Tibial nerve (tissue), 4 donors: ENCODE data around the gene MAMDC2. TPM values are rescaled to one million over a fixed set of nuclear protein-coding genes. Genes with fewer than 3 reads are reported as not detected.

Source experiments
- DNase-seq, 2 donors: peaks; one replicate each; pipeline ENCODE4 v3.0.0-alpha.2; 2019; ENCODE audit warnings: low spot score in 2 of 2
- H3K27ac ChIP-seq, 4 donors: fragments of 200-600 bp; sonication (generic) in 3 of 4; one replicate each; pipeline ENCODE4 v1.5.1; 2017 to 2019; ENCODE audit warnings: mild to moderate bottlenecking in 1 of 4
- H3K27me3 ChIP-seq, 2 donors: fragments of 200-600 bp; sonication (generic) in 1 of 2; one replicate each; pipeline versions ENCODE4 v1.5.1 to v1.6.0; 2017 to 2019
- H3K36me3 ChIP-seq, 3 donors: fragments of 200-600 bp; sonication (generic); one replicate each; pipeline ENCODE4 v1.5.1; 2018 to 2019
- H3K4me1 ChIP-seq, 4 donors: fragments of 200-600 bp; sonication (generic) in 3 of 4; one replicate each; pipeline ENCODE4 v1.5.1; 2017 to 2019
- H3K4me3 ChIP-seq, 4 donors: fragments of 200-600 bp; sonication (generic) in 3 of 4; one replicate each; pipeline ENCODE4 v1.5.1; 2017 to 2019; ENCODE audit warnings: mild to moderate bottlenecking in 1 of 4, moderate library complexity in 1 of 4
- H3K9me3 ChIP-seq, 4 donors: fragments of 200-600 bp; sonication (generic) in 3 of 4; one replicate each; pipeline ENCODE4 v1.5.1; 2017 to 2019
- EP300 ChIP-seq, 2 donors: sonication (generic); formaldehyde crosslinking; IDR thresholded peaks; one replicate each; pipeline ENCODE4 v1.6.1; 2017; ENCODE audit warnings: antibody characterized with exemption in 2 of 2, mild to moderate bottlenecking in 1 of 2
- POLR2A ChIP-seq, 2 donors: fragments of 450-650 bp; IDR thresholded peaks; one replicate each; pipeline ENCODE4 v1.6.1; 2017; ENCODE audit warnings: antibody characterized with exemption in 2 of 2, mild to moderate bottlenecking in 2 of 2, moderate library complexity in 2 of 2
- WGBS, 2 donors: methylation state at CpG; one replicate each; pipeline ENCODE4 v1.1.5; 2018; 5-methylcytosine and 5-hydroxymethylcytosine counted together
- total RNA-seq, 4 donors: library from RNA; depleted of rRNA; stranded (reverse); fragments of >200 nt; gene quantifications; one replicate each; pipeline ENCODE4 v1.1.0, GENCODE V29; 2016
- TF ChIP-seq, protein P1 (sequence below), 5 experiments: fragments of 200-600 bp in 3 of 5; fragments of 450-650 bp in 2 of 5; sonication (generic) in 3 of 5; IDR thresholded peaks; one replicate each; pipeline ENCODE4 v1.5.1; 2016 to 2019; ENCODE audit warnings: antibody characterized with exemption in 5 of 5, mild to moderate bottlenecking in 3 of 5, moderate library complexity in 2 of 5

MAMDC2 gene
- total RNA-seq, 4 donors from 2014 or later: 24.9 to 75.9 (median 60.8) TPM

DNA sequence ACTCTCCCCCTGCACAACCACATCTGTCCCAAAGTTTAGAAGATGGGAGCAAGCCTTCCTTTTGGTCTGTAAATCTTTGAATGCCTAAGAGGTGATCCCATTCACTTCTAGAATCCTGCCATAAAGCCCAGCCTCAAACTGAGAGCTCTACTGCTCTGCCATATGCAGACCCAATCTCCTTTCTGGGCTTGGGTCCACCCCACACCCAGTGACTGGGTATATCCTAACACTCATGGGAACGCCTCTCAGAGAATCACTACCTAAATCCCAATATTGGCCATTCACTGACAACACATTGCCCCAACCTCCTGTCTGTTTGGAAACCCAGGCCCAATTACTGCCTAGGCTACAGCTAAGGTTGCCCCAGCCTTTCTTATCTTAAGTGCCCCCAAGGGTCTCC, 90.7 kb downstream of the MAMDC2 start:
- Histone ChIP-seq H3K27ac (no peak overlapping the region), H3K4me1 (peaks cover 0 to 6% (median 2%) of the 10 kb centered on the region in 4 donors), H3K4me3 (no peak overlapping the region), H3K36me3 (peaks cover 0 to 25% (median 0%) of the 10 kb centered on the region in 3 donors), H3K9me3 (no peaks in the 10 kb centered on the region), H3K27me3 (no peaks in the 10 kb centered on the region)
- 92 to 100% methylated on average over 1 of the region's 1 CpG for WGBS, 2 donors
- TF ChIP-seq, protein P1, sequence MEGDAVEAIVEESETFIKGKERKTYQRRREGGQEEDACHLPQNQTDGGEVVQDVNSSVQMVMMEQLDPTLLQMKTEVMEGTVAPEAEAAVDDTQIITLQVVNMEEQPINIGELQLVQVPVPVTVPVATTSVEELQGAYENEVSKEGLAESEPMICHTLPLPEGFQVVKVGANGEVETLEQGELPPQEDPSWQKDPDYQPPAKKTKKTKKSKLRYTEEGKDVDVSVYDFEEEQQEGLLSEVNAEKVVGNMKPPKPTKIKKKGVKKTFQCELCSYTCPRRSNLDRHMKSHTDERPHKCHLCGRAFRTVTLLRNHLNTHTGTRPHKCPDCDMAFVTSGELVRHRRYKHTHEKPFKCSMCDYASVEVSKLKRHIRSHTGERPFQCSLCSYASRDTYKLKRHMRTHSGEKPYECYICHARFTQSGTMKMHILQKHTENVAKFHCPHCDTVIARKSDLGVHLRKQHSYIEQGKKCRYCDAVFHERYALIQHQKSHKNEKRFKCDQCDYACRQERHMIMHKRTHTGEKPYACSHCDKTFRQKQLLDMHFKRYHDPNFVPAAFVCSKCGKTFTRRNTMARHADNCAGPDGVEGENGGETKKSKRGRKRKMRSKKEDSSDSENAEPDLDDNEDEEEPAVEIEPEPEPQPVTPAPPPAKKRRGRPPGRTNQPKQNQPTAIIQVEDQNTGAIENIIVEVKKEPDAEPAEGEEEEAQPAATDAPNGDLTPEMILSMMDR (IDR thresholded peaks at IDR 0.05): no peak
- no peak for TF ChIP-seq POLR2A (IDR thresholded peaks at IDR 0.05)
- no peak for TF ChIP-seq EP300 (IDR thresholded peaks at IDR 0.05)
- DNase-seq: no peak

DNA sequence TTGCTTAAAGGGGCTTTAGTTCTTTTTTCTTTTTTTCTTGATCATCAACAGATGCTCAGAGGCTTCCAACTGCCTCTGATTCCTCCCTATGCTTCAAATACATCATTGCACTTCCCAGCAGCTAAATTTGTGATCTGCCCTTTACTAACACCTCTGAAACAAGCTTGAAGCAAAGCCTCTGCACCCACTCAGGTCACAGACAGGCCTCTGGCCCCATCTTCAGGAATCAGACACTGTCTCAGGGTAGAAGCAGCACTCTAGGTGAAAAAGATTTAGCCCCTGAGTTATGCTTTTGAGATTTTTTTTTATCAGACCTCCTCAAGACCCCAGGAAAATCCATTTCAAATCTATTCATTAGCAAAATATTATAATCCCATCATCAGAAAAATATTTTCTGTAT, 91.5 kb downstream of the MAMDC2 start:
- Histone ChIP-seq H3K4me1 (peaks cover 0 to 6% (median 2%) of the 10 kb centered on the region in 4 donors), H3K9me3 (no peaks in the 10 kb centered on the region), H3K36me3 (peaks cover 0 to 27% (median 0%) of the 10 kb centered on the region in 3 donors), H3K27me3 (no peaks in the 10 kb centered on the region), H3K4me3 (no peak overlapping the region), H3K27ac (no peak overlapping the region)
- TF ChIP-seq EP300 (IDR thresholded peaks at IDR 0.05): no peak
- TF ChIP-seq POLR2A (IDR thresholded peaks at IDR 0.05): no peak
- TF ChIP-seq, protein P1 (IDR thresholded peaks at IDR 0.05): no peak
- DNase-seq: no peak

DNA sequence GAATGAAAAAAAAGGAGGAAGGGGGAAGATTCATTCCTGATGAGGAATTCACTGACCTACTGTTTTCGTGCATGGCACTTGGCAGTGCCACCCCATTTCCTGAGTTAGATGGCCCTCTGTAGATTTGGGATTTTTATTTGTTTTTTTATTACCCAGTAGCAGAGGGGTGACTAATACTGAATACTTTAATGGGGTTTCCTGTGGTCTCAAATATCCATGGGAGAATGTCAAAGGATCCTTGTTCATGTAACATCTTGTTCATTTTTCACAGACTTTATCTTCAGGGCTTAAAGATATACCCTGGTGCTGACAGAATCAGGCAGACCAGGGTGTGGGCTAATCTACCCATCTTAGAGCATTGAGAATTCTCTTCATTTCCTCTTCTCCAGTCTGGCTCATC, 93.0 kb downstream of the MAMDC2 start:
- Histone ChIP-seq H3K27ac (no peak overlapping the region), H3K27me3 (no peaks in the 10 kb centered on the region), H3K4me3 (no peak overlapping the region), H3K4me1 (peaks cover 0 to 6% (median 2%) of the 10 kb centered on the region in 4 donors), H3K9me3 (no peaks in the 10 kb centered on the region), H3K36me3 (peaks cover 0 to 30% (median 0%) of the 10 kb centered on the region in 3 donors)
- TF ChIP-seq POLR2A (IDR thresholded peaks at IDR 0.05) (no peak), EP300 (IDR thresholded peaks at IDR 0.05) (no peak)
- TF ChIP-seq, protein P1 (IDR thresholded peaks at IDR 0.05): no peak
- WGBS, 2 donors: 32 to 38% methylated on average over 1 of the region's 1 CpG
- no peak for DNase-seq

DNA sequence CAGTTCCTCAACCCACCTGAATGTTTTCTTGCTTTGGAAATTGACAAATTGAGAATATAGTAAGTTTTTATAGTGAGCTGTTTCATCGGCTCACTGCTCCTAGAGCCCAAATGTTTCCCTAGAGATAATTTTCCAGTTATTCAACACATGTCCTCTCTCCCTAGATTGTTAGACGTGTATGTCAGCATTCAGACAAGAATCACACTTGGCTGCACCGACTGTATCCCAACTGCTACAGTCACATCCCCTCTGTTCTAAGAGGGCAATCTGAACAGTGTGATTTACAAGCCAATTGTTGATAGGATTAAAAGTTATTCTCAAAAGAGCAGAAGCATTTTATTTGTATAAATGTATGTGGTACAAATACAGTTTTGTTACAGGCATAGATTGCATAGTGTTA, 93.9 kb downstream of the MAMDC2 start:
- 71 to 76% methylated on average over 3 of the region's 3 CpGs for WGBS, 2 donors
- Histone ChIP-seq H3K4me3 (no peak overlapping the region), H3K27ac (no peak overlapping the region), H3K27me3 (no peaks in the 10 kb centered on the region), H3K9me3 (no peaks in the 10 kb centered on the region), H3K36me3 (peaks cover 0 to 30% (median 0%) of the 10 kb centered on the region in 3 donors), H3K4me1 (peaks cover 0 to 6% (median 2%) of the 10 kb centered on the region in 4 donors)
- TF ChIP-seq POLR2A (IDR thresholded peaks at IDR 0.05) (no peak), EP300 (IDR thresholded peaks at IDR 0.05) (no peak)
- TF ChIP-seq, protein P1 (IDR thresholded peaks at IDR 0.05): no peak
- no peak for DNase-seq

DNA sequence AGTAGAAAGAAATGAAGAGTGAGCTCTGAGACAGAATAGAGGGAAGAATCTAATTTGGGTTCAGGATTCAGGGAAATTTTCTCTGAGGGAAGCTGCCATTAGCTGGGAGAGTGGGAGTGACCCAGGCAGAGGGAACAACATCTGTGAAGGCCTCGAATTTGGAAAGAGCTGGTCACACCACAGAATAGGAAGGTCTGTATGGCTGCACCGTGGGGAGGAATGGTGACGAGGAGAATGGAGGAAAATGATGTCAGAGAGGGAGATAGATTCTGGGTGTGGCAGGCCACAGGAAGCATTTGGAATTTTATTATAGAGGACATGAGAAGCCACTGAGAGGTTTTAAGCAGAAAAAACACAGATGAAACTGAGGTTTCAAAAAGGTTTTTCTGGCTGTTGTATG, 98.5 kb downstream of the MAMDC2 start:
- WGBS, 2 donors: 75 to 76% methylated on average over 3 of the region's 3 CpGs
- Histone ChIP-seq H3K4me3 (no peak overlapping the region), H3K27ac (no peak overlapping the region), H3K36me3 (peaks cover 0 to 46% (median 0%) of the 10 kb centered on the region in 3 donors), H3K9me3 (no peaks in the 10 kb centered on the region), H3K4me1 (no peaks in the 10 kb centered on the region), H3K27me3 (no peaks in the 10 kb centered on the region)
- TF ChIP-seq, protein P1 (IDR thresholded peaks at IDR 0.05): no peak
- TF ChIP-seq EP300 (IDR thresholded peaks at IDR 0.05): no peak
- no peak for TF ChIP-seq POLR2A (IDR thresholded peaks at IDR 0.05)
- no peak for DNase-seq
